DOHH2 (cell line): ENCODE measurements around the gene MAP3K5.

ENCODE experiments used
- CTCF ChIP-seq: fragments of 200-600 bp; sonication (generic); IDR thresholded peaks from one replicate; pipeline ENCODE4 v1.5.1; 2014; ENCODE audit warnings: antibody characterized with exemption, mild to moderate bottlenecking, low read depth, low read length; ENCODE audit not compliant: poor library complexity, severe bottlenecking
- EZH2phosphoT487 ChIP-seq: fragments of 200-600 bp; sonication (generic); IDR thresholded peaks from 2 replicates; pipeline ENCODE4 v1.6.1; 2017; ENCODE audit warnings: borderline replicate concordance, mild to moderate bottlenecking, antibody characterized with exemption, low read length, moderate library complexity, mixed read lengths

DNA sequence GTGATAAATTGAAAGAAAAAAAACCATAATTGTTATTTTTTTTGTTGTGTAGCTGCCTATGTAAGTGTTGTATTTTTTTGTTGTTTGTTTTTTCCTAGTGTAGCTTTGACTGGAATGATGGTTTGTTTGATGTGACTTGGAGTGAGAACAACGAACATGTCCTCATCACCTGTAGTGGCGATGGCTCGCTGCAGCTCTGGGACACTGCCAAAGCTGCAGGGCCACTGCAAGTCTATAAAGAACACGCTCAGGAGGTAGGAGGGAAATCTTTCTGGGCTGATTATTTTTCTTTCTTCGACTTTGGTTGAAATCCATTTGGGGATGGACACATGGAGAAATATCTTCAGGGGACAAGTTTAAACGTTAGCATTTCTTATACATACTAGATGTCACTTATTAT lies 33.9 kb upstream of the MAP3K5 start:
- no peak for TF ChIP-seq CTCF
- no peak for TF ChIP-seq EZH2phosphoT487
